HPDE6-E6E7 (cell line): Measurements from ENCODE around the gene C1orf21.
A peak's percentile ranks its signal among the peaks of the same experiment; 100 is the strongest.

ENCODE experiments used
- DNase-seq: peaks from one replicate; pipeline ENCODE4 v3.0.0; 2011; ENCODE audit warnings: missing footprints; ENCODE audit errors: extremely low spot score

The C1orf21 gene

GRCh38 chr1:184416481-184416880 is 29.7 kb downstream of the C1orf21 start:
- peak; percentile 66 for DNase-seq

GRCh38 chr1:184416946-184417345 is 30.1 kb downstream of the C1orf21 start:
- no peak for DNase-seq

- DNase-seq, result no peak
Measured at GRCh38 chr1:184417916-184418315, 31.1 kb downstream of the C1orf21 start.

GRCh38 chr1:184418652-184419349 is 32.0 kb downstream of the C1orf21 start:
- no peak for DNase-seq

GRCh38 chr1:184419350-184420161 is 32.7 kb downstream of the C1orf21 start:
- DNase-seq, result no peak

GRCh38 chr1:184422490-184423233 is 35.8 kb downstream of the C1orf21 start:
- no peak for DNase-seq

- DNase-seq, result no peak
Measured at GRCh38 chr1:184423649-184424048, 36.8 kb downstream of the C1orf21 start.

GRCh38 chr1:184424157-184424556 is 37.3 kb downstream of the C1orf21 start:
- DNase-seq, result peak; percentile 60

- DNase-seq, result no peak
Measured at GRCh38 chr1:184424945-184425344, 38.1 kb downstream of the C1orf21 start.

- no peak for DNase-seq
Measured at GRCh38 chr1:184425449-184426277, 38.8 kb downstream of the C1orf21 start.

- DNase-seq, result no peak
Measured at GRCh38 chr1:184426278-184426674, 39.4 kb downstream of the C1orf21 start.

- DNase-seq, result no peak
Measured at GRCh38 chr1:184427722-184428121, 40.9 kb downstream of the C1orf21 start.

- no peak for DNase-seq
Measured at GRCh38 chr1:184428604-184429003, 41.8 kb downstream of the C1orf21 start.

- no peak for DNase-seq
Measured at GRCh38 chr1:184429335-184429734, 42.5 kb downstream of the C1orf21 start.

GRCh38 chr1:184433956-184434502 is 47.2 kb downstream of the C1orf21 start:
- DNase-seq, result no peak

- no peak for DNase-seq
Measured at GRCh38 chr1:184437291-184437690, 50.5 kb downstream of the C1orf21 start.

GRCh38 chr1:184438363-184438762 is 51.5 kb downstream of the C1orf21 start:
- no peak for DNase-seq

GRCh38 chr1:184442260-184442659 is 55.4 kb downstream of the C1orf21 start:
- no peak for DNase-seq

GRCh38 chr1:184443201-184443600 is 56.4 kb downstream of the C1orf21 start:
- no peak for DNase-seq

- no peak for DNase-seq
Measured at GRCh38 chr1:184443624-184444023, 56.8 kb downstream of the C1orf21 start.

GRCh38 chr1:184445997-184446396 is 59.2 kb downstream of the C1orf21 start:
- no peak for DNase-seq
